RKO (cell line): ENCODE data around the gene PXDC1.
"Not testable (repeated sequence)": the region's sequence is repeated elsewhere in the genome, so short reads cannot be mapped to it uniquely, and the experiment has no call there.

Experiments used
- DNase-seq: peaks from one replicate; pipeline ENCODE4 v3.0.0-alpha.2; 2016; ENCODE audit warnings: low spot score

PXDC1 gene

DNA sequence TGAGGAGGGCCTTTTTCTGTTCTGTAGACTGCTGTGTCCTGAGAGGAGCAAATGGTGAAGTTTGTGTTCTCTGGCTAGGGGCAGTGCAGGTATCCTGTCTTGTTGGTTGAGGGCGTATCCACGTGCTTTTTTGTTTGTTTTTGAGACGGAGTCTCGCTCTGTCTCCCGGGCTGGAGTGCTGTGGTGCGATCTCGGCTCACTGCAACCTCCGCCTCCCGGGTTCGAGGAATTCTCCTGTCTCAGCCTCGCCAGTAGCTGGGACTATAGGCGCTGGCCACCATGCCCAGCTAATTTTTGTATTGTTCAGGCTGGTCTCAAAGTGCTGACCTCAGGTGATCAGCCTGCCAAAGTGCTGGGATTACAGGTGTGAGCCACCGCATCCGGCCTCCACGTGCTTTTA, 10.8 kb upstream of the PXDC1 start:
- DNase-seq, result no peak

DNA sequence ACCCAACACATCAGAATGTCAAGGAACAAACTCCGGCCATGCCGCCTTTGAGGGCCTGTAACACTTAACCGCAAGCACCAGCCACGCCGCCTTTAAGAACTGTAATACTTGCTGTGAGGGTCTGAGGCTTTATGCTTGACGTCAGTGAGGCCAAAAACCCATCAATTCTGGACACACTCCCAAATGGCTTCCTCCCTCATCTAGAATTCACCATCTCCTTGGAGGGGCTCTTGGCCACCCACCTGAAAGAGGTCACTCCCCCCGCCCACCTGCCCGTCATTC, 10.4 kb upstream of the PXDC1 start:
- DNase-seq, result no peak

DNA sequence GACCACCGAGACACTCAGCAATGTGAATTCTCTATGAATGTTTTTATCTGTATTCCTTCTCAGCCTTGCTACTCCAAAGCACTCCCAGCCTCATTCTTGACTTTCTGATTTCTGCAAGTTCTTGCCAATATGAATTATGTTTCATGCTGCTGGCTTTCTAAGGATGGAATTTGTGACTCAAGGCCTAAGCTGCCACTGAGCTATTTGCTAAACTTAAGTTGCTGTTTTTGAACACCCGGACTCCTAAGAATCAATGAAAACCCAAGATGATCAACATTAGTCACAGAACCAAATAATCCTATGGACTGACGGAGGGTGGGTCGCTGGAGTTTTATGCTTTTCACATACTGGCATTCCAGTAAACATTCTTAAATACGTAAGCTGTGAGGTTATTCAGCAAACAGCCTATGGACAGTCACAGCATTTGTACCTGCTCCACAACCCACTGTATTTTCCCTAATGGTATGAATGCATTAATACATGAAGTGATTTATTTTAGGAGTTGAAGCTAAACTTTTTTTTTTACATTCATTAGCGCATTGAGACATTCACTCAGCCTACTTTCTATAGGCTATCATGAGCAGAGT, 8.2 kb upstream of the PXDC1 start:
- DNase-seq, result no peak

DNA sequence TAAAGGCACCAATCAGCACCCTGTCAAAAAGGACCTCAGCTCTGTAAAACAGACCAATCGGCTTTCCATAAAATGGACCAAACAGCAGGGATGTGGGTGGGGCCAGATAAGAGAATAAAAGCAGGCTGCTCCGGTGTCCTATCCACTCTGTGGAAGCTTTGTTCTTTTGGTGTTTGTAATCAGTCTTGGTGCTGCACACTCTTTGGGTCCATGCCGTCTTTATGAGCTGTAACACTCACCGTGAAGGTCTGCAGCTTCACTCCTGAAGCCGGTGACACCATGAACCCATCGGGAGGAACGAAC, 7.3 kb upstream of the PXDC1 start:
- no peak for DNase-seq

DNA sequence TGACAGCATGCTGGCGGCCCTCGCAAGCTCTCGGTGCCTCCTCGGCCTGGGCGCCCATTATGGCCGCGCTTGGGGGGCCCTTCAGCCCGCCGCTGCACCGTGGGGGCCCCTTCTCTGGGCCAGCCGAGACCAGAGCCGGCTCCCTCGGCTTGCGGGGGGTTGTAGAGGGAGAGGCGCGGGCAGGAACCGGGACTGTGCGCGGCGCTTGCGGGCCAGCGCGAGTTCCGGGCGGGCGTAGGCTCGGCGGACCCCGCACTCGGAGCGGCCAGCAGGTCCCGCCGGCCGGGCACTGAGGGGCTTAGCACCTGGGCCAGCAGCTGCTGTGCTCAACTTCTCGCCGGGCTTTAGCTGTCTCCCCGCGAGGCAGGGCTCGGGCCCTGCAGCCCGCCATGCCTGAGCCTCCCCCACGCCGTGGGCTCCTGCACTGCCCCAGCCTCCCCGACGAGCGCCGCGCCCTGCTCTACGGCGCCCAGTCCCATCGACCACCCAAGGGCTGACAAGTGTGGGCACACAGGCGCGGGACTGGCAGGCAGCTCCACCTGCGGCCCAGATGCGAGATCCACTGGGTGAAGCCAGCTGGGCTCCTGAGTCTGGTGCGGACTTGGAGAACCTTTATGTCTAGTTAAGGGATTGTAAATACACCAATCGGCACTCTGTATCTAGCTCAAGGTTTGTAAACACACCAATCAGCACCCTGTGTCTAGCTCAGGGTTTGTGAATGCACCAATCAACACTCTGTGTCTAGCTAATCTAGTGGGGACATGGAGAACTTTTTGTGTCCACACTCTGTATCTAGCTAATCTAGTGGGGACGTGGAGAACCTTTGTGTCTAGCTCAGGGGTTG, 6.7 kb upstream of the PXDC1 start:
- not testable (repeated sequence) for DNase-seq

DNA sequence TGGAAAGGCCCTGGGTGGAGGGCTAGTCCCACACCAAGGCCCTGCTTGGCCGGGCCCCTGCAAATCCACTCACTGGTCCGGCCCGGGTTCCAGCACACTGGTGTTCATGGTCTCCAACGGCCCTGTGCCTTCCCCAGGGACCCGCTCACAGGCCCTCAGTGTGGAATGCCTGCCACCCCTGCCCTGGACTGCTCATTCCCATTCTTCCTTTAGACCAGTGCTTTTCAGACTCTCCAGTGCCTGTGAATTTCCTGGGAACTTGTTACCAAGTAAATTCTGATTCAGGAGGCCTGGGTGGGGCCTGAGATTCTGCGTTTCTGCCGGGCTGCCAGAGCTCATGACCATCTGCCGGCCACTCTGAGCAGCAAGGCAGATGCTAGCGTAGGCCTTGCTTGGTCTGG, 5.7 kb upstream of the PXDC1 start:
- no peak for DNase-seq

DNA sequence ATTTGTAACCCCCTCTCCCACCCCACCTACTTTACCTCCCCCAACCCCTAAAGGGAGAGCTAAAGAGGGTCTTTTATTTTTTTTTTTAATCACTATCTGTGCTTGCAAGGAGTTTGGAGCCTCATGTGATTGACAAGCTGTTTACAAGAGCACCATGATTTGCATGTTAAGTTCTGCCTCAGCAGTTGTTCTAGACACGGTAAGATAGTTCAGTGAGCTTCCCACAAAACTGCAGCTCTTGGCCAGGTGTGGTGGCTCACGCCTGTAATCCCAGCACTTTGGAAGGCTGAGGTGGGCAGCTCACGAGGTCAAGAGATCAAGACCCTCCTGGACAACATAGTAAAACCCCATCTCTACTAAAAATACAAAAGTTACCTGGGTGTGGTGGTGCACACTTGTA, 5.0 kb upstream of the PXDC1 start:
- no peak for DNase-seq

DNA sequence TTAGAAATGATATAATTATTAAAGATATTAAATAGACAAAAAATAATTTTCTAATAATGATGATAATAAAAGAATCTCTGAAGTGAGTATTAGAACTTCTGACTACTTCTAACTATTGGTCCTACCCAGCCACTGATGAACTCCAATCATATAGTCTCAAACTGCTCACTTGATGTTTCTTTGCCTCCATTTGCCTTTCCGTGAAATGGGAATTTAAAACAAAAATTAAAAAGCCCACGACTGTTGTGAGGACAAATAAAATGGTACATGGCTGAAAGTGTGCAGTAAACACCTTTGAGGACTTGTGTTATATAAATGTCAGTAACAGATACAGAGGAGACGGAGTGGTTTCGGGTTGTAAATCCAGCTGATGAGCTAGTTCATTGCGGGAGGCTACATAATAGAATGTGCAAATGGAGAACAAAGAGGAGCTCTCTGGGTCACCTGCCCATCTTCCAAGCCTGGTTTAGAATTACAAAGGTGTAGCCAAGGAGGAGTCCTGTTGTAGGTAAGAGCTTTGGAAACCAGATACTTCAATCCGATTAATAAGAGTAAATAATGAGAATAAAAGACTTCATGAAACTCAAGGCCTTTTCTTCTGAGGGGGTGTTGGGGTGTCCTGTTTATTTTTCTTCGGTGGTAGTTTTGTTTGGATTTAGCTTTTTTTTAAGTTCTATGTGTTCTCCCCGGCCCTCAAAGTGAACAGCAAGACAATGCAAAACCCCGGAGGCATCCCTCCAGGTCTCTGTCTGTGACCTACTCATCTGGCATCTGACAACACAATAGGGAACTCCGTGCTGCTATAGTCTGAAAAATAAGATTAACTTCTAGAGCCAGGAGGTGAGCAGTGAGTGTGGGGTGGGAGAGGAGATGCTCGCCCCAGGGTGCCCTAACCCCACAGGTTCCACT, 4.4 kb upstream of the PXDC1 start:
- DNase-seq, result no peak

DNA sequence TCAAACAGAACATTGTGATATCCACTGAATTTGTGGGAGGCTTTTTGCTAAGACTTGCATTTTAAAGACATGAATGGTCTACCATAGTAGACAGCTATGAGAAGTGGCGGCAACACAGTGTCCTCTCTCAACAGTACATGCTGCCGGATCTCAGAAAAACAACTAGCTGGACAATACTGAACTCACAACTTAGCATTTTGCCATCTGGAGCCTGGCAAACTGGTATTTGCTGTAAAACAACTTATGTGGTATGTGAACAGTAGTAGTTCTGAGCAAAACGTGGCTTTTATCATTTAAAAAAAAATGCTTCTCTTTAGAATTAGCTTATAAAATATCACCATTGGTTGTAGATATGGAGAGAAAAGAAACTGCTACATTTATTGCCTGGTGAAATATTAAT, 3.3 kb upstream of the PXDC1 start:
- DNase-seq, result no peak

DNA sequence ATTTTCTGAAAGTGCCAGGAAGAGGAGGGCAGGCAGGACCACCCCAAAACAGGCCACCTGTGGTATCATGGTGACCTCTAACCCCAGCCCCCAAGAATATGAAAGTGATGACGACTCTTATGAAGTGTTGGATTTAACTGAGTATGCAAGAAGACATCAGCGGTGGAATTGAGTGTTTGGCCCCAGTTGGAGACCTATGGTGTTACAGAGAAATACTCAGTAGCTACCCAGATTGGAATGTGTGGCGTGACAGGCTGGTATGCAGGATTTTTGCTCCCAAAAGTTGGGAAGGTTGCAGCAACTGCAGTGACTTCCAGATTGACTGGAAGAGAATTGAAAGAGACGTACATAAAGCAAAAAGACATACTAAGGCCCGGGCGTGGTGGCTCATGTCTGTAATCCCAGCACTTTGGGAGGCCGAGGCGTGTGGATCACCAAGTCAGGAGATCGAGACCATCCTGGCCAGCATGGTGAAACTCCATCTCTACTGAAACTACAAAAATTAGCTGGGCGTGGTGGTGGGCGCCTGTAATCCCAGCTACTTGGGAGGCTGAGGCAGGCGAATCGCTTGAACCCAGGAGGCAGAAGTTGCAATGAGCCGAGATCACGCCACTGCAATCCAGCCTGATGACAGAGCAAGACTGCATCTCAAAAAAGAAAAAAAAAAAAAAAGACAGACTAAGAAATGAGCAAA, 2.7 kb upstream of the PXDC1 start:
- DNase-seq, result not testable (repeated sequence)

DNA sequence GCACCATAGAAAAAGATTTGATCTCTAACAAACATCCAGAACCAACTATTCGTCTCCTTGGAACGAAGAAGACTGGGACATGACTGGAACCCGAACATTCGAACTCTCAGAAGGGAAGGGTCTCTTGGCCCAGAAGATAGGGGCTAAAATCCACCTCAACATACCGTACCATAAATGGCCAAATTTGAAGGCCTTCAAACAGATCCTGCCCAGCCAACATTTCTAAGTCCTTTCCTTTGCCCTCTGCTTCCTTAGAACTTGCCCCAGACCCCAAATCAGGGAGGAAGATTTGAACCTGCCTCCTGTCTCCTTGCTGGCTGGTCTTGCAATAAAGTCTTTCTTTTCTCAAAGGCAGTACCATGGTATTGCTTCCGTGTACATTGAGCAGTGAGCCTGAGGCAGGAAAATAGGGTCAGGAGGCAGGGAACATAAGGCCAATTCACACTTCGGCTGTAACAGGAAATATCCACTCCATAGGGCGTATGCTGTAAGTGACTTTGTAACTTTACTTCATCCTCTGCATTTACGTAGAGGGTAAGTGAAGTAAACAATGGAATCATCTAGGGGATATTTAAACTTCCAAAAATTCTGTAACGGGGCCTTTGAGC, 1.8 kb upstream of the PXDC1 start:
- DNase-seq, result no peak

DNA sequence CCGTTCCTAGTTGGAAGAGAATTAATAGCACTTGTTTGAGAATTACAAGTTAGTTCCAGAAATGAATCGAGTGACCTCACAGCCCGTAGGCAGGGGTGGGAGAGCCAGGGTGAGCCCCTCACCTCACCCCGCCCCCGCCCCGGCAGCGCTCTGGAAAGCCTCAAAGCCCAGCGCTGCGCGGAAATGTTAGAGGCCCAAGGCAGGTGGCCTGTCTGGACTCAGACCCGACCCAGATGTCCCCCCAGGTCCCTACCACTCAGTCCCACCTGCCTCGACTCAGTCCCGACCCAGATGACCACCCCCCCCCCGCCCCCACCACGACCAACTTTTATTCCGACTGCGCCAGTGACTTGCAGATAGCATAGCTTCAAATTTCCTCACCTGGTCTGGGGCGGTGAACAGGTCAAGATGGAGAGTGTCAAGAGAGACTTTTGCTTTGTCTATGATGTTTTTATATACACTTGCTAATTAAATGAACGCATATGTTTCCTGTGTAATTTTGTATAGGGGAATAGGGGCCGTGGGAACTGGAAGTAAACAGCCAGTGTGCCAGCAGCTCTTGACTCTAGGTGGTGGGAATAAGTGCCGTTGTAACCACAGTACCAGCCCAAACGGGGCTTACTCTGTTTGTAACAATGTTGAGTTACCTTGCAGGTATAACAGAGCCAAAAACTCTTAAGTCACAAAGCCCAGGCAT, 1.2 kb upstream of the PXDC1 start:
- no peak for DNase-seq

DNA sequence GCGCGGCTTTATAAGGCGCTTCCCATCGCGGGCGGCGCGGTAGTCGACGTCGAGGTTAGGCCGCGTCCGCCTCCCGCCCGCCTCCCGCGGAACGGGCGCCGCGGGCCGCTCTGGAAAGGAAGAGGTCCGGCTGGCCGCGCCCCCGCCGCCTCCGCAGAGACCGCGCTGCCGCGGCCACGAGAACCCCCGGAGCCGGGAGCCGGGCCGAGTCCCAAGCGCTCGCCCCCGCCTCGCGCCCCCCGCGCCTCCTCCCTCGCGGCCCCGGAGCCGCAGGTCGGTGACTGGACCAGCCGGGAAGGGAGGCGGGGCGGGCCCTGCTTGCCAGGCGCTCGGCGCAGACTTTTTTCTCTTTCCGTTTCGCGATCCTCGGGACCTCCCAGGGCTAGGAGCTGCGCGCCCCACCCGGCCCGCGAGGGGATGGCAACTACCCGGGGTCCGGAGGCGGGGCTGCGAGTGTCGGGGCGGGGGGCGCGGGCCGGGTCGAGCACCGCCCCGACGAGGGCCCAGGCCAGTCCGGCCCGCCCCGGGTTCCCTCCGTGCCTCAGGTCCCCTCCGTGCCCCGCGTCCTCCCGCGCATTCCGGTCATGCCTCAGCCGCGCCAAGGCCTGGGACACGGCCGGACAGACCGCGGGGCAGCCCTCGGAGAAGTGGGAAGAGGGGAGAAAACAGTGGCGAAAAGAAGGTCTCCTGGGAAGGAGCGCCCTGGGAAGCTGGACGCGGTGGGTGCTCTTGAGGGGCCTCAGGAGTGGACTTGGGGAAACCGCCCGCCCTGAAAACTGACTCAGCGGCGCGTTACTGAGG, 417 bp upstream of the PXDC1 start:
- no peak for DNase-seq

DNA sequence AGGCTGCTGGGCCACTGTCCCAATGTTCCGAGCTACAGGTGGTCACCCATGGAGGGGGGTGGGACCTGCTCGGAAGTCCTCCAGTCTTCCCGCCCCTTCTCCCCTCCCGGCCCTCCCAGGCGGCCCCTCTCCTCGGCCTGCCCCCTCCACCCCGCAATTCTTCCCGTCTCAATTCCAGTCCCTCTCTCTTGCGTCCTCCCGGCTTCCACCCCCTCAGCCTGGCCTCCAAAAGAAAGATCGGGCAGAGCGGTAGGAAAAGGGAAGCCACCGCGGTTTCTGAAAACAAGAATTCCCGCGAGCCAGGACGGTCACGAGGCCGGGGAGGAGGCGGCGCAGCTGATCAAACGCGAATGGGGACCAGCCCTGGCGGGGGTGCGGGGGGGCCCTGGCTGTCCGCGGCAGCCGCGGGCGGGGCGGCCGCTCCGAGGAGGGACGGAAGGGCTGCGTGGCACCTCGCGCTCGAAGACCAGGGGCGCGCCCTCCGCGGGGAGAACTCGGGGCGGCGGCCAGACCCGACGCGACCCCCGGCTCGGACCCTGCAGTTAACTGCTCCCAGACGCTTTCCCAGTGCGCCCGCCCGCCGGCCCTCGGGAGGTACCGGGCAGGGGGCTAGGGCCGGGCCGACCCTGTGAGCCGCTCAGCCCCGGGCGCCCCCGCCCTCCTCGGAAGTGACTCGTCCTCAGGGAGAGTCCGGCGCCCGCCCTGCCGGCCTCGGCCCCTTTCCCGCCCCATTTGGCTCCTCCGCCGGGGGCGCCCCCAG, 1.0 kb downstream of the PXDC1 start:
- DNase-seq, result no peak

DNA sequence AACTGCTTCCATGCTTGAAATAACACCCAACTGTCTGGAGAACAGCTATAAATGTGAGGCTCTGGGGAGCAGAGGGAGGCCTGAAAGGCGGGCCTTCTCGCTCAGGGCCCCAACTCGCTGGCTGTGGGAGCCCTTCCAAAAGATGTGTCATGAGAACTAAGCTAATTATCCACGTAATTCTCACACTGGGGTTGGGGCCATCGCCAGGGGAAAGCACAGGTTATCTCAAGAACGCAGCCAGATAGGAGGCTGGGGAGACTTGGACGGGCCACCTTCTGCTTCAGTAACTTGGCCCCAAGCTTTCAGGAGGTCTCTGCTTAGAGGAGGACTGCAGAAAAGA, 1.6 kb downstream of the PXDC1 start:
- no peak for DNase-seq

DNA sequence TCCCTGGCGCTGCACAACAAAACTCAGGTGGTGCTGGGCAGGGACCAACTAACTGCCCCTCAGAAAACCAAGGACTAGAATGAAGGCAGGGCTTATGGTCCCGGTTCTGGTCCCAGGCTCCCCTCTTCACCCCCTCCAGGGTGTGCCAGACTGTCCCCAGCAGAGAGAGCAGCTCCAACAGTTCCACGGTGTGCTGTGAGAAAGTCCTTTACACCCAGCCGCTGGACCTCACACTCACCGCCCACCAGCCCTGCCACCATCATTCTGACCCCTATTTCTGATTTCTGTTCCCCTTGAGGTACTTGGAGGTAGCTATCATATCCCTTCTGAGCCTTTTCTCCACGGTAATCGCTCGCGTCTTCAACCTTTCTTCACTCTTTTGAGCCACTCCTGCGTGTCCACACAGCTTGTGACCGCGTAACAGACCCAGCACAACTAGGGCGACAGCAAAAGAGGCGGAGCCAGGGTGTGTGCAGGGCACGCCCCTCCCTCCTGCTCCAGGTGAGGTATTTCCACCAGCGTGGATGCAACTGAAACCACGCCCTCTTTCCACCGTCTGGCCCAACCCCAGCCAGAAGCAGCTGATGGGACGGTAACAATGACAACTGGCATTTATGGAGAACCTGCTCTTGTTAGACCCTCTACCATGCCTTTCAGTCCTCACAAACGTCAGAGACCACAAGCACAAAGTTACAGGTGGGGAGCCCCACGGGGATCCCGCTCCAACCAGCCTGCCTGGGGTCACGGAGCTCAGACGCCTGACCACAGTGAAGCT, 2.3 kb downstream of the PXDC1 start:
- no peak for DNase-seq

DNA sequence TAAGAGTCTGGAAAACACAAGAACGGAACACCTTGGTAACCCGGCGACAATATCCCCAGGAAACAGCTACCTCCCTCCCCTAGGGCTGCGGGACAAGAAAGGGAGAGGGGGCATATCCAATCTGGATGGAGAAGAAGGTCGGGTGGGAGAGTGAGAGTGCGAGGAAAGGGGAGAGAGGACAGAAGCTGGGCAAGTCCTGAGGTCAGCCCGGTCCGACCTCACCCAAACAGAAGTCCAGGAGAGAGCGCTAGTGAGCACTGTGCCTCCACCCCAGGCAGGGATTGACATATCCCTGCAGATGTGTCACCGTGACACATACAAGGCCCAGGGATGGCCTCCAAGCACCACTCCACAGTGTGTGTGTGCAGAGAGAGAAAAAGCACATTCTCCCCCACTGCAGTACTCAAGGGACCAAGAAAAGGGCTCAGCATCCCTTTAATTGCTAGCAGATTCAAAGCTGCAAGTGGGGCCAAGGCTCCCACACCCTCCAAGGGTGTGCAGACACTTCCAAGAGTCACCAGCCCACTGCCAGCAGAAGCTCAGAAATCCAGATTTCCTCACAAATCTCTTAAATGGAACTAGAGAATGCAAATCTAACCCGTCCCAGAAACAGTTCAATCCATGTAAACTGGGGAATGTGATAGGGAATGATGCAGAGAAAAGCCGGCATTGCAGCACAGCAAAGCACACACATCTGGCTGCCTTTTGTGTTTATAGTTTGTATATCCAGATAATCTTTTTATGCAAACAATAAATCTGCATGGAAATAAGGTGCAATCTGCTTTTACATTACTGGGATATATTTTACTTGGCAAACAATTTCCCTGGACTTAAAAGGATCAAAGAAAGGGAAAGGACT, 3.1 kb downstream of the PXDC1 start:
- DNase-seq, result peak; percentile 84

DNA sequence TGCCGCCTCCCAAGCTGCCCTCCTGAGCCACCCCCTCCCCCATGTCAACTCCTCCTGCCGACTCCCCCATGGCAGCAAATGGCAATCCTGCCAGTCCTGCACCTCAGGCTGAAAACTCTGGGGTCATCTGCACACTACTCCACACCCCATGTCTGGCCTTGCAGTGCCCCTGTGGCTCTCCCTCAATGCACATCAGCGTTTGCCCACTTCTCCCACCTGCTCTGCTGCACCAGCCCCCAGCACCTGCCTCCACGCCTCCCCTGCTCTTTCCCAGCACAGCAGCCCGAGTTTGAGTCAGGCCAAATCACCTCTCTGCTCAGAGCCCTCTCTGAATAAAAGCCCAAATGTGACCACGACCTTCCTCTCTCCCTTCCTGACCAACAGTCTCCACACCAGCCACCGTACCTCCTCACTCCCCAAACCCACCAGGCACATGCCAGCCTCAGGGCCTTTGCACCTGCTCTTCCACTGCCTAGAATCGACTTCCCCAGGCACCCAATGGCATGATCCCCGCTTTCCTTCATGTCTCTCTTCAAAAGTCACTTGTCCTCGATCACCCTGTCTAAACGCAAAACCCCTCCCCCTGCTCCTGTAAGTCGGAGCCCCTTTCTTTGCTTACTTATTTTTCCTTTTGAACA, 4.3 kb downstream of the PXDC1 start:
- DNase-seq, result no peak
